Peyer's patch (tissue), 4 donors: ENCODE data around the gene LIMK1. TPM values are rescaled to one million over a fixed set of nuclear protein-coding genes. Genes with fewer than 3 reads are reported as not detected.
"Not testable (repeated sequence)": the region's sequence is repeated elsewhere in the genome, so short reads cannot be mapped to it uniquely, and the experiment has no call there.

Experiments used
- DNase-seq, 3 donors: peaks; one replicate each; pipeline ENCODE4 v3.0.0-alpha.2; 2017 to 2019
- H3K27ac ChIP-seq, 4 donors: fragments of 200-600 bp; sonication (generic); one replicate each; pipeline ENCODE4 v1.5.1; 2016 to 2019
- H3K27me3 ChIP-seq, 2 donors: fragments of 200-600 bp; sonication (generic); one replicate each; pipeline ENCODE4 v1.5.1; 2019
- H3K36me3 ChIP-seq, 3 donors: fragments of 200-600 bp; sonication (generic); one replicate each; pipeline ENCODE4 v1.5.1; 2016 to 2019
- H3K4me1 ChIP-seq, 4 donors: fragments of 200-600 bp; sonication (generic); one replicate each; pipeline ENCODE4 v1.5.1; 2016 to 2019
- H3K4me3 ChIP-seq, 4 donors: fragments of 200-600 bp; sonication (generic); 1 replicate in 3 of 4; 2 replicates in 1 of 4; pipeline ENCODE4 v1.5.1; 2016 to 2019; ENCODE audit warnings: mild to moderate bottlenecking in 1 of 4
- H3K9me3 ChIP-seq, 4 donors: fragments of 200-600 bp; sonication (generic); one replicate each; pipeline ENCODE4 v1.5.1; 2016 to 2019; ENCODE audit warnings: mild to moderate bottlenecking in 1 of 4
- POLR2A ChIP-seq, 2 donors: fragments of 450-650 bp; IDR thresholded peaks; one replicate each; pipeline ENCODE4 v1.5.1; 2017; ENCODE audit warnings: antibody characterized with exemption in 2 of 2, mild to moderate bottlenecking in 2 of 2, moderate library complexity in 2 of 2
- total RNA-seq, 4 donors: library from RNA; depleted of rRNA; stranded (reverse); fragments of >200 nt; gene quantifications; one replicate each; pipeline ENCODE4 v1.1.0, GENCODE V29; 2016
- TF ChIP-seq, protein P1 (sequence below), 6 experiments: fragments of 450-650 bp in 4 of 6; fragments of 200-600 bp in 2 of 6; sonication (generic) in 1 of 6; IDR thresholded peaks; one replicate each; pipeline ENCODE4 v1.5.1; 2017 to 2019; ENCODE audit warnings: antibody characterized with exemption in 6 of 6, mild to moderate bottlenecking in 3 of 6, moderate library complexity in 1 of 6

LIMK1 gene
- total RNA-seq, 4 donors from 2014 or later, result 3.7 to 38.0 (median 11.7) TPM

DNA sequence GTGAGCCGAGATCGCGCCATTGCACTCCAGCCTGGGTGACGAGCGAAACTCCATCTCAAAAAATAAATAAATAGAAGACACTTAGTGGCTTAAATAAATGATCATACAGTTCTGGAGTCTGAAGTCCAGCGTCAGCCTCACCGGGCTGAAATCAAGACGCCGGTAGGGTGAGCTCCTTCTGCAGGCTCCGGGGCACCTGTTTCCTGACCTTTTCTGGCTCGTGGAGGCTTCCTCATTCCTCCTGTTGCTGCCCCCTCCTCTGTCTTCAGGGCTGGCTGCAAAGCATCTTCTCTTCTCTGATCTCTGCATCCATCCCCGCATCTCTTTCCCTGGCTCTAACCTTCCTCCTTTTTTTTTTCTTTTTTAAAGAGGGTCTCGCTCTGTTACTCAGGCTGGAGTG lies 32.8 kb downstream of the LIMK1 start:
- no peak for DNase-seq
- Histone ChIP-seq H3K4me3 (no peak overlapping the region), H3K9me3 (no peaks in the 10 kb centered on the region), H3K4me1 (no peaks in the 10 kb centered on the region), H3K27ac (no peak overlapping the region), H3K36me3 (peaks cover 0 to 35% (median 0%) of the 10 kb centered on the region in 3 donors), H3K27me3 (no peaks in the 10 kb centered on the region)
- TF ChIP-seq, protein P1, sequence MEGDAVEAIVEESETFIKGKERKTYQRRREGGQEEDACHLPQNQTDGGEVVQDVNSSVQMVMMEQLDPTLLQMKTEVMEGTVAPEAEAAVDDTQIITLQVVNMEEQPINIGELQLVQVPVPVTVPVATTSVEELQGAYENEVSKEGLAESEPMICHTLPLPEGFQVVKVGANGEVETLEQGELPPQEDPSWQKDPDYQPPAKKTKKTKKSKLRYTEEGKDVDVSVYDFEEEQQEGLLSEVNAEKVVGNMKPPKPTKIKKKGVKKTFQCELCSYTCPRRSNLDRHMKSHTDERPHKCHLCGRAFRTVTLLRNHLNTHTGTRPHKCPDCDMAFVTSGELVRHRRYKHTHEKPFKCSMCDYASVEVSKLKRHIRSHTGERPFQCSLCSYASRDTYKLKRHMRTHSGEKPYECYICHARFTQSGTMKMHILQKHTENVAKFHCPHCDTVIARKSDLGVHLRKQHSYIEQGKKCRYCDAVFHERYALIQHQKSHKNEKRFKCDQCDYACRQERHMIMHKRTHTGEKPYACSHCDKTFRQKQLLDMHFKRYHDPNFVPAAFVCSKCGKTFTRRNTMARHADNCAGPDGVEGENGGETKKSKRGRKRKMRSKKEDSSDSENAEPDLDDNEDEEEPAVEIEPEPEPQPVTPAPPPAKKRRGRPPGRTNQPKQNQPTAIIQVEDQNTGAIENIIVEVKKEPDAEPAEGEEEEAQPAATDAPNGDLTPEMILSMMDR (IDR thresholded peaks at IDR 0.05), result no peak
- no peak for TF ChIP-seq POLR2A (IDR thresholded peaks at IDR 0.05)

DNA sequence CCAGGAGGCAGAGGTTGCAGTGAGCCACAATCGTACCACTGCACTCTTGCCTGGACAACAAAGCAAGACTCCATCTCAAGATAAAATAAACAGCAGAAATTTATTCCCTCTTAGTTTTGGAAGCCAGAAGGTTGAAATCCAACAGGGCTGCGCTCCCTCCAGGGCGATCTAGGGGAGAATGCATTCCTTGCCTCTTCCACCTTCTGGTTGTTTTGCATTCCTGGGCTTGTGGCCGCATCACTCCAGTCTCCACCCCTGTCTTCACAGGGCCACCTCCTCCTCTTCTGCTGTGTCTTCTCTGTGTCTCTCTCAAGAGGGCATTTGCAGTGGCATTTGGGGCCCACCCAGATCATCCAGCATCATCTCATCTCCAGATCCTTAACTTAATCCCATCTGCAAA lies 36.2 kb downstream of the LIMK1 start:
- Histone ChIP-seq H3K9me3 (no peaks in the 10 kb centered on the region), H3K4me3 (no peak overlapping the region), H3K27ac (no peak overlapping the region), H3K4me1 (no peaks in the 10 kb centered on the region), H3K36me3 (peaks cover 0 to 17% (median 0%) of the 10 kb centered on the region in 3 donors), H3K27me3 (no peaks in the 10 kb centered on the region)
- no peak for DNase-seq
- TF ChIP-seq, protein P1 (IDR thresholded peaks at IDR 0.05), result no peak

DNA sequence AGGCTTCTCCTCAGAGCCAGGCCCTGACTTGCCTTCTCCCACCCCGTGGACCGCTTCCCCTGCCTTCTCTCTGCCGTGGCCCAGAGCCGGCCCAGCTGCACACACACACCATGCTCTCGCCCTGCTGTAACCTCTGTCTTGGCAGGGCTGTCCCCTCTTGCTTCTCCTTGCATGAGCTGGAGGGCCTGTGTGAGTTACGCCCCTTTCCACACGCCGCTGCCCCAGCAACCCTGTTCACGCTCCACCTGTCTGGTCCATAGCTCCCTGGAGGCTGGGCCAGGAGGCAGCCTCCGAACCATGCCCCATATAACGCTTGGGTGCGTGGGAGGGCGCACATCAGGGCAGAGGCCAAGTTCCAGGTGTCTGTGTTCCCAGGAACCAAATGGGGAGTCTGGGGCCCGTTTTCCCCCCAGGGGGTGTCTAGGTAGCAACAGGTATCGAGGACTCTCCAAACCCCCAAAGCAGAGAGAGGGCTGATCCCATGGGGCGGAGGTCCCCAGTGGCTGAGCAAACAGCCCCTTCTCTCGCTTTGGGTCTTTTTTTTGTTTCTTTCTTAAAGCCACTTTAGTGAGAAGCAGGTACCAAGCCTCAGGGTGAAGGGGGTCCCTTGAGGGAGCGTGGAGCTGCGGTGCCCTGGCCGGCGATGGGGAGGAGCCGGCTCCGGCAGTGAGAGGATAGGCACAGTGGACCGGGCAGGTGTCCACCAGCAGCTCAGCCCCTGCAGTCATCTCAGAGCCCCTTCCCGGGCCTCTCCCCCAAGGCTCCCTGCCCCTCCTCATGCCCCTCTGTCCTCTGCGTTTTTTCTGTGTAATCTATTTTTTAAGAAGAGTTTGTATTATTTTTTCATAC lies 38.0 kb downstream of the LIMK1 start:
- Histone ChIP-seq H3K27me3 (no peaks in the 10 kb centered on the region), H3K27ac (no peak overlapping the region), H3K4me1 (no peaks in the 10 kb centered on the region), H3K4me3 (no peak overlapping the region), H3K9me3 (no peaks in the 10 kb centered on the region), H3K36me3 (peaks cover 0 to 17% (median 0%) of the 10 kb centered on the region in 3 donors)
- no peak for TF ChIP-seq POLR2A (IDR thresholded peaks at IDR 0.05)
- TF ChIP-seq, protein P1 (IDR thresholded peaks at IDR 0.05), result no peak
- DNase-seq, result no peak

DNA sequence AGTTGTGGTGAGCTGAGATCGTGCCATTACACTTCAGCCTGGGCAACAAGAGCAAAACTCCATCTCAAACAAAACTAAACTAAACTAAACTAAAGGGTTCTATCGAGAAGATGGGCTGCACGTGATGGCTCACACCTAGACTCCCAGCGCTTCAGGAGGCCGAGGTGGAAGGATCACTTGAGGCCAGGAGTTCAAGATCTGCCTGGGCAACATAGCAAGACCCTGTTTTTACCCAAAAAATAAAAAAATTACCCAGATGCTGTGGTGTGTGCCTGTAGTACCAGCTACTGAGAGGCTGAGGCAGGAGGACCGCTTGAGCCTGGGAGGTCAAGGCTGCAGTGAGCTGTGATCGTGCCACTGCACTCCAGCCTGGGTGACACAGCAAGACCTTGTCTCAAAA lies 40.3 kb downstream of the LIMK1 start:
- DNase-seq, H3K4me3 ChIP-seq, H3K27me3 ChIP-seq, H3K27ac ChIP-seq, H3K4me1 ChIP-seq, H3K9me3 ChIP-seq: not testable (repeated sequence)
- peaks cover 0 to 17% (median 0%) of the 10 kb centered on the region in 3 donors for H3K36me3 ChIP-seq

DNA sequence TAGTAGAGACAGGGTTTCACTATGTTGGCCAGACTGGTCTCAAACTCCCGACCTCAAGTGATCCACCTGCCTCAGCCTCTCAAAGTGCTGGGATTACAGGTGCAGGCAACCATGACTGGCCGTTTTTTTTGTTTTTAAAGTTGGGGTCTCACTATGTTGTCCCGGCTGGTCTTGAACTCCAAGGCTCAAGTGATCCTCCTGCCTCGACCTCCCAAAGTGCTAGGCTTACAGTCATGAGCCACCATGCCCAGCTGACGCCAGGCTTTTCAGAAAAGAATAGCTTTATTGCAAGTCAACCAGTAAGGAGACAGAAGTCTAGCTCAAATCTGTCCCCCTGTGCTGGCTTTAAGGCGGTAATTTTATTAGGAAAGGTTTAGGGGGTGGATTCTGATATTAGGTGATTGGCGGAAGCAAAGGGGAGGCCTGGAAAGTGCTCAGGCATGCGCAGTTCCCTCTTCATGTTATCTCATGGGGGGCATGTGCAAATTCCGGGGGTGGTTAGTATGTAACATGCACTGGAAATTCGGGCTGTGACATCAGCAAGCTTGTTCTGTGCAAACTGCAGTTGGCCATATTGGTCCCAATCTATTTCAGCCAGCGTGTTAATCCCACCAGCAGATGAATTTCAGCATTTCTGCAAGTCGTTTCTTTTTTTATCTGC lies 42.7 kb downstream of the LIMK1 start:
- Histone ChIP-seq H3K36me3 (peaks cover 0 to under 1% (median 0%) of the 10 kb centered on the region in 3 donors), H3K4me3 (no peak overlapping the region), H3K27me3 (no peaks in the 10 kb centered on the region), H3K9me3 (no peaks in the 10 kb centered on the region), H3K27ac (no peak overlapping the region), H3K4me1 (no peaks in the 10 kb centered on the region)
- TF ChIP-seq, protein P1 (IDR thresholded peaks at IDR 0.05), result no peak
- TF ChIP-seq POLR2A (IDR thresholded peaks at IDR 0.05), result no peak
- no peak for DNase-seq

DNA sequence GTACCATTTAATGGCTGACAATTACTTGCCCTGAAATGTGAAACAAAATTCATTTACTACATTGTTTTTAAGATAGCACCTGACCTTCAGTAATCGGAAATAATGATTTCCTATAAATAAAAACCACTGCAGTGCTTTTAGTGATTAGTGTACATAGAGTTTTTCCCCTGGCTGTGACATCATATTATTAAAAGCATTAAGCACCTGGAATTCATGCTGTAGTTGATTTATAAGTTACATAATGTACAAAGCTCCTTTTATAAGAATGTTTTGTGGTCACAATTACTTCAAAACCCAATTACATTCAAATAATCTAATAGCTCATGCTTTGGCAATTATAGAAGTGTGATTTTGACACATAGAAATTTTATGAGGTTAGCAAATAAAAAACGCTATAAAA lies 46.3 kb downstream of the LIMK1 start:
- no peaks in the 10 kb centered on the region for H3K4me1 ChIP-seq
- H3K9me3 ChIP-seq, result no peaks in the 10 kb centered on the region
- no peak overlapping the region for H3K27ac ChIP-seq
- H3K27me3 ChIP-seq, result no peaks in the 10 kb centered on the region
- TF ChIP-seq POLR2A (IDR thresholded peaks at IDR 0.05), result no peak
- TF ChIP-seq, protein P1 (IDR thresholded peaks at IDR 0.05), result no peak
- no peaks in the 10 kb centered on the region for H3K36me3 ChIP-seq
- no peak for DNase-seq
- H3K4me3 ChIP-seq, result no peak overlapping the region
